ENCODE results near the gene SETD3. TPM values are rescaled to one million over a fixed set of nuclear protein-coding genes. Genes with fewer than 3 reads are reported as not detected.

The SETD3 gene
- total RNA-seq, 4 donors from 2014 or later, result 127 to 184 (median 162) TPM

GRCh38 chr14:99507860-99508640, 27.4 kb upstream of the SETD3 start:
- 84 to 93% methylated on average over 5 of the region's 13 CpGs for WGBS, 2 donors (ENCODE audit: low coverage in 1 of 2)
- Histone ChIP-seq H3K4me3 (no peak overlapping the region), H3K4me1 (peaks cover 0 to 35% (median 16%) of the 10 kb centered on the region in 3 donors), H3K27me3 (no peaks in the 10 kb centered on the region), H3K27ac (peak overlapping the region in 1 of 4 donors; percentile 23), H3K9me3 (no peaks in the 10 kb centered on the region), H3K36me3 (peaks cover 4 to 90% of the 10 kb centered on the region in 2 donors)
- ATAC-seq, result no peak
- TF ChIP-seq POLR2AphosphoS5 (IDR thresholded peaks at IDR 0.05) (no peak), EP300 (IDR thresholded peaks at IDR 0.05) (no peak), POLR2A (IDR thresholded peaks at IDR 0.05) (no peak)
- TF ChIP-seq, protein P1, sequence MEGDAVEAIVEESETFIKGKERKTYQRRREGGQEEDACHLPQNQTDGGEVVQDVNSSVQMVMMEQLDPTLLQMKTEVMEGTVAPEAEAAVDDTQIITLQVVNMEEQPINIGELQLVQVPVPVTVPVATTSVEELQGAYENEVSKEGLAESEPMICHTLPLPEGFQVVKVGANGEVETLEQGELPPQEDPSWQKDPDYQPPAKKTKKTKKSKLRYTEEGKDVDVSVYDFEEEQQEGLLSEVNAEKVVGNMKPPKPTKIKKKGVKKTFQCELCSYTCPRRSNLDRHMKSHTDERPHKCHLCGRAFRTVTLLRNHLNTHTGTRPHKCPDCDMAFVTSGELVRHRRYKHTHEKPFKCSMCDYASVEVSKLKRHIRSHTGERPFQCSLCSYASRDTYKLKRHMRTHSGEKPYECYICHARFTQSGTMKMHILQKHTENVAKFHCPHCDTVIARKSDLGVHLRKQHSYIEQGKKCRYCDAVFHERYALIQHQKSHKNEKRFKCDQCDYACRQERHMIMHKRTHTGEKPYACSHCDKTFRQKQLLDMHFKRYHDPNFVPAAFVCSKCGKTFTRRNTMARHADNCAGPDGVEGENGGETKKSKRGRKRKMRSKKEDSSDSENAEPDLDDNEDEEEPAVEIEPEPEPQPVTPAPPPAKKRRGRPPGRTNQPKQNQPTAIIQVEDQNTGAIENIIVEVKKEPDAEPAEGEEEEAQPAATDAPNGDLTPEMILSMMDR (IDR thresholded peaks at IDR 0.05), result no peak

- ATAC-seq, result no peak
Observed at GRCh38 chr14:99506276-99506675, 25.6 kb upstream of the SETD3 start.

DNA sequence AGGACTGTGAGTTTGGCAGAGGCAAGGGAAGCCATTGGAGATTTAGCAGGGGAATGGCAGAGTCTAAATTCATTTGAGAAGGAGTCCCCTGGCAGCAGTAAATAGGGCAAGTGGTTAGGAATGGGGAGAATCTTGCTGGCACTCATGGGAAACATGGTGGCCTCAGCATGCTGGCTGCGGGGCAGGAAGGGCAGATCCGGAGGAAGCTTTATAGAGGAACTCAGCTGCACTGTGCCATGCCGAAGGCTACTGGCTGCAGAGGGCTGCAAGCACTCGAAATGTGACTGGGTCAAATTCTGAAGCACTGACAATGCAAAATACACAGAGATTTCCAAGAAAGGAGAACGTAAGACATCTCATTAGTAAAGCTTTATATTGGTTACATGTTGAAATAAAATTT, 24.4 kb upstream of the SETD3 start:
- Histone ChIP-seq H3K36me3 (peaks cover 4 to 100% of the 10 kb centered on the region in 2 donors), H3K27ac (no peak overlapping the region), H3K4me3 (no peak overlapping the region), H3K9me3 (no peaks in the 10 kb centered on the region), H3K27me3 (no peaks in the 10 kb centered on the region), H3K4me1 (peaks cover 0 to 5% (median 0%) of the 10 kb centered on the region in 3 donors)
- WGBS, 2 donors (ENCODE audit: low coverage in 1 of 2), result 84 to 91% methylated on average over 4 to 5 of the region's 5 CpGs
- ATAC-seq, result no peak
- TF ChIP-seq POLR2AphosphoS5 (IDR thresholded peaks at IDR 0.05), result no peak
- no peak for TF ChIP-seq POLR2A (IDR thresholded peaks at IDR 0.05)
- no peak for TF ChIP-seq EP300 (IDR thresholded peaks at IDR 0.05)
- TF ChIP-seq, protein P1 (IDR thresholded peaks at IDR 0.05), result no peak

More at GRCh38 chr14:99506276-99506675, 25.6 kb upstream of the SETD3 start:
- Histone ChIP-seq H3K4me1 (peaks cover 0 to 17% (median 8%) of the 10 kb centered on the region in 3 donors), H3K9me3 (no peaks in the 10 kb centered on the region), H3K36me3 (peaks cover 4 to 95% of the 10 kb centered on the region in 2 donors), H3K4me3 (no peak overlapping the region), H3K27me3 (no peaks in the 10 kb centered on the region), H3K27ac (no peak overlapping the region)
- no peak for TF ChIP-seq POLR2AphosphoS5 (IDR thresholded peaks at IDR 0.05)
- TF ChIP-seq POLR2A (IDR thresholded peaks at IDR 0.05), result no peak
- TF ChIP-seq, protein P1 (IDR thresholded peaks at IDR 0.05), result no peak
- no peak for TF ChIP-seq EP300 (IDR thresholded peaks at IDR 0.05)
- 77 to 79% methylated on average over 2 to 5 of the region's 6 CpGs for WGBS, 2 donors (ENCODE audit: low coverage in 1 of 2)

DNA sequence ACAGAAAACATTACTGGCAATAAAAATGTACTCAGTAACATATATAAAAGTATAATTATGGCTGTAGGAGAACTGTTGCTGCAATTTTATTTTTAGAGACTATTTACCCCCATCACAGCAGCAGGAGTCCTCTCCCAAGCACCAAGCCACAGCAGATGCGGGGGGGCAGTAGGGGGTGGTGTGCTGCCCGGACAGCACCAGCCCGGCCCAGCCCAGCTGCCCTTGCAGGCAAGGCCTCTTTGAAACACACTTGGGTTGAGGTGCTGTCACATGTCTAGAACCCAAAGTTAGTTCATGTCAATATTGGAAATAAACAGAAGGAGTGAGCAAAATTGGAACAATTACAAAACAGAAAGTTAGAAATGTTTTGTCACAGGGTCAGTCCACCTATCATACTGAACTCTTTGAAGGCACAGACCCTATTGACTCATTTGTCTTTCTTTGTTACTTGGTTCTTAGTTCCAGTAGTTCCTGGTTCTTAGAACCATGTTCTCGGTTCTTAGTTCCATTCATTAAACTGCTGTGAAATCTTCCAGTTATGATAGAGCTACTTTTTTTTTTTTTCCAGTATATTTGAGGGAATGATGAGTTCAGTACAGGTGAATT, 23.3 kb upstream of the SETD3 start:
- no peak overlapping the region for H3K4me3 ChIP-seq
- H3K27ac ChIP-seq, result no peak overlapping the region
- TF ChIP-seq, protein P1 (IDR thresholded peaks at IDR 0.05), result no peak
- TF ChIP-seq EP300 (IDR thresholded peaks at IDR 0.05) (no peak), POLR2AphosphoS5 (IDR thresholded peaks at IDR 0.05) (no peak), POLR2A (IDR thresholded peaks at IDR 0.05) (no peak)
- H3K4me1 ChIP-seq, result no peaks in the 10 kb centered on the region
- 69 to 82% methylated on average over 1 to 4 of the region's 4 CpGs for WGBS, 2 donors (ENCODE audit: low coverage in 1 of 2)
- no peak for ATAC-seq
- H3K36me3 ChIP-seq, result peaks cover 4 to 99% of the 10 kb centered on the region in 2 donors
- H3K9me3 ChIP-seq, result no peaks in the 10 kb centered on the region
- no peaks in the 10 kb centered on the region for H3K27me3 ChIP-seq

All from gastroesophageal sphincter (tissue), 4 donors.